Measurements from ENCODE around the gene FOXF2. TPM values are rescaled to one million over a fixed set of nuclear protein-coding genes. Genes with fewer than 3 reads are reported as not detected.

FOXF2 gene
- total and polyA plus RNA-seq, 2 donors (not counting 1 experiment from before 2014, with no cell fraction given) = not detected

DNA sequence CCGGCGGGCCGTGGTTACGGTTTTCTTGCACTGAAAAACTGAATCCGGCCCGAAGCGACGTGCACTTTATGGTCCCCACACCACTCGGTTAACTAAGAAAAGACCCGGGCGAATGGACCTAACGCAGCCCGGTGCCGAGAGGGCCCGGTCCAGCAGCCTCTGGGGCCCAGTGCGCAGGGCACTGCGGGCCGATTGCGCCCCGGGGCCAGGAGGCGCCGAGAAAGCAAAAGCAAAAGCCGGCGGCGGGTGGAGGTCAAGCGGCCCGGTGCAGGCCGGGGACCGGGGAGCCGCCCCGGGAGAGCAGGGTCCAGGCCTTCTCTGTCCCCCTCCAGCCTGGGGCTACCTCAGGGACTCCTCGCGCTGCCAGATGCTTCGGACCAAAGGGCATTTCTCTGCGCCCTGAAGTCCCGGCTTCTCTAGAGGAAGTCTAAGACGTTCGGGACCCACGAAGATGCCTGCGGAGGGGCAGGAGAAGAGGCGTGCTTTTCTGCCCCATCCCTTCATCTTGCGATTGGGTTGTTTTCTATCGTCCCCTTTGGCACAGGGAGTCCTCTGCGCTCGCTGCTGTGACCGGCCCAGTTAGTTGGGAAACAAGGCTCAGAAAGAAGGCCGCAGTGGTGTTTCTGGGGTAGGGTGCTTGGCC, 4.4 kb downstream of the FOXF2 start:
- no peak overlapping the region for H3K27ac ChIP-seq (ENCODE audit: low read length in 2 of 2)
- ATAC-seq (ENCODE audit: low read depth) (no peak), DNase-seq (peak; percentile 44)
- H3K4me1 ChIP-seq (ENCODE audit: control insufficient read depth in 2 of 2, insufficient read depth in 2 of 2, low read length in 2 of 2) = peaks cover 31 to 38% of the 10 kb centered on the region in 2 donors
- H3K27me3 Mint-ChIP-seq = peaks cover 58% of the 10 kb centered on the region
- H3K4me2 ChIP-seq (replicated peaks; ENCODE audit: low read depth, low read length, poor library complexity, severe bottlenecking) = peak overlapping the region; percentile 76
- peaks cover 0 to 74% (median 53%) of the 10 kb centered on the region in 4 experiments for H3K27me3 ChIP-seq (replicated peaks in 1 of 4; ENCODE audit: control extremely low read depth in 1 of 4, control insufficient read depth in 3 of 4, insufficient read depth in 4 of 4, low read length in 3 of 4)
- H3K36me3 ChIP-seq (replicated peaks in 1 of 2; ENCODE audit: control extremely low read depth in 1 of 2, control insufficient read depth in 1 of 2, extremely low read depth in 1 of 2, insufficient read depth in 2 of 2, low read length in 1 of 2) = no peaks in the 10 kb centered on the region
- peak overlapping the region; percentile 38 for H2AFZ ChIP-seq (ENCODE audit: insufficient read depth, low read depth, low read length, poor library complexity, severe bottlenecking)
- H3K4me3 ChIP-seq (ENCODE audit: control extremely low read depth in 1 of 5, extremely low read depth in 1 of 5, insufficient read depth in 1 of 5, low read depth in 2 of 5, low read length in 4 of 5) = peak overlapping the region in 3 of 5 experiments; percentile 36 to 42 (median 38)
- POLR2A ChIA-PET = no interaction called here
- WGBS (ENCODE audit: insufficient coverage) = 8% methylated on average over 47 of the region's 47 CpGs
- CTCF ChIA-PET = no interaction called here
- H3K9me3 Mint-ChIP-seq (ENCODE audit: insufficient read depth) = no peaks in the 10 kb centered on the region
- H3K9me3 ChIP-seq (ENCODE audit: control extremely low read depth in 1 of 3, control insufficient read depth in 2 of 3, insufficient read depth in 1 of 3, low read length in 2 of 3) = peaks cover 0 to 10% (median 0%) of the 10 kb centered on the region in 3 donors
- H3K27ac Mint-ChIP-seq = no peak overlapping the region
- intact Hi-C loops (cut with micrococcal nuclease) = no loop called here
- peak overlapping the region; percentile 54 for H3K9ac ChIP-seq (ENCODE audit: low read length)
- TF ChIP-seq, protein P1, sequence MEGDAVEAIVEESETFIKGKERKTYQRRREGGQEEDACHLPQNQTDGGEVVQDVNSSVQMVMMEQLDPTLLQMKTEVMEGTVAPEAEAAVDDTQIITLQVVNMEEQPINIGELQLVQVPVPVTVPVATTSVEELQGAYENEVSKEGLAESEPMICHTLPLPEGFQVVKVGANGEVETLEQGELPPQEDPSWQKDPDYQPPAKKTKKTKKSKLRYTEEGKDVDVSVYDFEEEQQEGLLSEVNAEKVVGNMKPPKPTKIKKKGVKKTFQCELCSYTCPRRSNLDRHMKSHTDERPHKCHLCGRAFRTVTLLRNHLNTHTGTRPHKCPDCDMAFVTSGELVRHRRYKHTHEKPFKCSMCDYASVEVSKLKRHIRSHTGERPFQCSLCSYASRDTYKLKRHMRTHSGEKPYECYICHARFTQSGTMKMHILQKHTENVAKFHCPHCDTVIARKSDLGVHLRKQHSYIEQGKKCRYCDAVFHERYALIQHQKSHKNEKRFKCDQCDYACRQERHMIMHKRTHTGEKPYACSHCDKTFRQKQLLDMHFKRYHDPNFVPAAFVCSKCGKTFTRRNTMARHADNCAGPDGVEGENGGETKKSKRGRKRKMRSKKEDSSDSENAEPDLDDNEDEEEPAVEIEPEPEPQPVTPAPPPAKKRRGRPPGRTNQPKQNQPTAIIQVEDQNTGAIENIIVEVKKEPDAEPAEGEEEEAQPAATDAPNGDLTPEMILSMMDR (IDR thresholded peaks at IDR 0.05) = no peak
- peak; percentile 55 for TF ChIP-seq EZH2 (IDR thresholded peaks at IDR 0.05; ENCODE audit: borderline replicate concordance, insufficient read depth, low read depth, low read length, poor library complexity, severe bottlenecking)
- H4K20me1 ChIP-seq (ENCODE audit: control insufficient read depth, insufficient read depth, low read length, poor library complexity, severe bottlenecking) = no peaks in the 10 kb centered on the region
- H3K4me1 Mint-ChIP-seq = peaks cover 23% of the 10 kb centered on the region
- no peaks in the 10 kb centered on the region for H3K79me2 ChIP-seq (ENCODE audit: control insufficient read depth, insufficient read depth, low read length)
- H3K4me3 Mint-ChIP-seq = peak overlapping the region; percentile 37

All from B cell (primary cell).